ENCODE results near the gene AMER1. TPM values are rescaled to one million over a fixed set of nuclear protein-coding genes. Genes with fewer than 3 reads are reported as not detected.

Gene AMER1
- total RNA-seq, 1 donor from 2014 or later = 4.0 TPM

- TF ChIP-seq, protein P1, sequence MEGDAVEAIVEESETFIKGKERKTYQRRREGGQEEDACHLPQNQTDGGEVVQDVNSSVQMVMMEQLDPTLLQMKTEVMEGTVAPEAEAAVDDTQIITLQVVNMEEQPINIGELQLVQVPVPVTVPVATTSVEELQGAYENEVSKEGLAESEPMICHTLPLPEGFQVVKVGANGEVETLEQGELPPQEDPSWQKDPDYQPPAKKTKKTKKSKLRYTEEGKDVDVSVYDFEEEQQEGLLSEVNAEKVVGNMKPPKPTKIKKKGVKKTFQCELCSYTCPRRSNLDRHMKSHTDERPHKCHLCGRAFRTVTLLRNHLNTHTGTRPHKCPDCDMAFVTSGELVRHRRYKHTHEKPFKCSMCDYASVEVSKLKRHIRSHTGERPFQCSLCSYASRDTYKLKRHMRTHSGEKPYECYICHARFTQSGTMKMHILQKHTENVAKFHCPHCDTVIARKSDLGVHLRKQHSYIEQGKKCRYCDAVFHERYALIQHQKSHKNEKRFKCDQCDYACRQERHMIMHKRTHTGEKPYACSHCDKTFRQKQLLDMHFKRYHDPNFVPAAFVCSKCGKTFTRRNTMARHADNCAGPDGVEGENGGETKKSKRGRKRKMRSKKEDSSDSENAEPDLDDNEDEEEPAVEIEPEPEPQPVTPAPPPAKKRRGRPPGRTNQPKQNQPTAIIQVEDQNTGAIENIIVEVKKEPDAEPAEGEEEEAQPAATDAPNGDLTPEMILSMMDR (IDR thresholded peaks at IDR 0.05) = no peak
- intact Hi-C loops (cut with DNase I) = no loop called here
- Histone ChIP-seq H3K27me3 (ENCODE audit: low read depth) (no peaks in the 10 kb centered on the region), H3K36me3 (peaks cover under 1% of the 10 kb centered on the region), H3K9me3 (no peaks in the 10 kb centered on the region), H3K4me1 (no peaks in the 10 kb centered on the region), H3K27ac (no peak overlapping the region), H3K4me3 (no peak overlapping the region)
- ATAC-seq (no peak), DNase-seq (no peak)
Observed at GRCh38 chrX:64198036-64198435, 7.5 kb downstream of the AMER1 start.

GRCh38 chrX:64196606-64197005, 8.9 kb downstream of the AMER1 start:
- H3K36me3 ChIP-seq = peaks cover 6% of the 10 kb centered on the region
- H3K4me1 ChIP-seq = no peaks in the 10 kb centered on the region
- no peak for ATAC-seq
- no peaks in the 10 kb centered on the region for H3K9me3 ChIP-seq
- H3K27ac ChIP-seq = no peak overlapping the region
- H3K27me3 ChIP-seq (ENCODE audit: low read depth) = no peaks in the 10 kb centered on the region
- no peak for DNase-seq
- TF ChIP-seq, protein P1 (IDR thresholded peaks at IDR 0.05) = no peak
- intact Hi-C loops (cut with DNase I) = no loop called here
- H3K4me3 ChIP-seq = no peak overlapping the region

DNA sequence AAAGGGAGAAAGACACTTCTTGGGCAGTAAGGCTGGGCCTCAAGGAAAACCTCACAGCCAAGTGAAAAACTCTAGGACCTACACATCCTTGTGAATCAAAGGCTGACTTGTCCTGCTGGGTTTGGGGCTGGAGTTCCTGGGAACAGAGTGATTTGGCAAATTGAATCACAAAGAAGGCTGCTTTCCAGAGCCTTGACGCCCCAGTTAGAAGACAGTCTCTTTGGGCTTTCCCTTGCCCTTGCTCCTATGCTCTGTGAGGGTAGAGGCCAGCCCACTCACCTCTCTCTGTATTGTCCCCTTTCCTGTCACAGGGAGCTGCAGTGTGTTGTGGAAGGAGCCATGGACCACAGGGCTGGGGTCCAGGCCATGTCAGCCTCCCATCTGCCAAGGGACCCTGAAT, 9.6 kb downstream of the AMER1 start:
- Histone ChIP-seq H3K36me3 (peaks cover 13% of the 10 kb centered on the region), H3K27ac (no peak overlapping the region), H3K4me3 (no peak overlapping the region), H3K9me3 (no peaks in the 10 kb centered on the region), H3K4me1 (no peaks in the 10 kb centered on the region), H3K27me3 (ENCODE audit: low read depth) (no peaks in the 10 kb centered on the region)
- ATAC-seq = no peak
- no peak for DNase-seq
- TF ChIP-seq, protein P1 (IDR thresholded peaks at IDR 0.05) = no peak
- intact Hi-C loops (cut with DNase I) = no loop called here

GRCh38 chrX:64192673-64193072, 12.8 kb downstream of the AMER1 start:
- ATAC-seq (no peak), DNase-seq (no peak)
- TF ChIP-seq, protein P1 (IDR thresholded peaks at IDR 0.05) = no peak
- Histone ChIP-seq H3K4me1 (no peaks in the 10 kb centered on the region), H3K27me3 (ENCODE audit: low read depth) (no peaks in the 10 kb centered on the region), H3K36me3 (peaks cover 16% of the 10 kb centered on the region), H3K4me3 (no peak overlapping the region), H3K27ac (no peak overlapping the region), H3K9me3 (no peaks in the 10 kb centered on the region)
- intact Hi-C loops (cut with DNase I) = no loop called here

DNA sequence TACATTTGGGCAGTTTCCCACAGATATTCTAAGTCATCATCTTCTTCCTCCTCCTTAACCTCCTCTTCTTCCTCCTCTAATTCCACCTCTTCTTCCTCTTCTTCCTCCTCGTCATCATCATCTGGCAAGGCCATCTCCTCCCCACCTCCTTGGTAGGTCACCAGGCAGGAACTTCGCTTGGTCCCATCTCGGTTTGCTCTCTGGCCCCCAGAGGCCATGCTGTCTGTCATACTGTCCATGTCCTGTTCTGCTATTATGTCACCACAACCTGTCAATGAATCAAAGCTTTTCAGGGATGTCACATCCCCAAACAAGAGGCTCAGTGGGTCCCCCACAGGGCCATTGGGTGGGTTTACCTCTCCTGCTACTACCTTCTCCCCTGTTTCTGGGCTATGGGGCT, 13.5 kb downstream of the AMER1 start:
- DNase-seq = no peak
- peaks cover 16% of the 10 kb centered on the region for H3K36me3 ChIP-seq
- no peak for ATAC-seq
- H3K9me3 ChIP-seq = no peaks in the 10 kb centered on the region
- no peak overlapping the region for H3K27ac ChIP-seq
- H3K27me3 ChIP-seq (ENCODE audit: low read depth) = no peaks in the 10 kb centered on the region
- TF ChIP-seq, protein P1 (IDR thresholded peaks at IDR 0.05) = no peak
- no peak overlapping the region for H3K4me3 ChIP-seq
- H3K4me1 ChIP-seq = no peaks in the 10 kb centered on the region
- intact Hi-C loops (cut with DNase I) = no loop called here
